Upper lobe of left lung (tissue), 4 donors: ENCODE results near the gene A2ML1.

Source experiments
- POLR2A ChIP-seq, 4 donors: fragments of 450-650 bp; IDR thresholded peaks; one replicate each; pipeline ENCODE4 v1.5.1; 2016 to 2017; ENCODE audit warnings: antibody characterized with exemption in 4 of 4, mild to moderate bottlenecking in 2 of 4
- TF ChIP-seq, protein P1 (sequence below), 6 experiments: fragments of 450-650 bp in 4 of 6; fragments of 200-600 bp in 2 of 6; sonication (generic) in 2 of 6; IDR thresholded peaks; one replicate each; pipeline ENCODE4 v1.5.1; 2016 to 2019; ENCODE audit warnings: antibody characterized with exemption in 6 of 6

DNA sequence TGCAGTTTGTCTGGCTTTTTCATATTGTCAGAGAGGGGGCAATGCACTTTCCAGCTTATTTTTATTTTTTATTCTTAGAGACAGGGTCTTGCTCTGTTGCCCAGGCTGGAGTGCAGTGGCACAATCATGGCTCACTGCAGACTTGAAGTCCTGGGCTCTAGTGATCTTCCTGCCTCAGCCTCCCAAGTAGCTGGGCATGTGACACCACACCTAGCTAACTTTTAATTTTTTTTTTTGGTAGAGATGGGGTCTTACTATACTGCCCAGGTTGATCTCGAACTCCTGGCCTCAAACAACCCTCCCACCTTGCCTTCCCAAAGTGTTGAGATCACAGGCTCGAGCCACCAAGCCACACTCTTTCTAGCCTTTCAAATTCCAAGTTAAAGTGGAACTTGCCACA lies 3.9 kb upstream of the A2ML1 start:
- TF ChIP-seq, protein P1, sequence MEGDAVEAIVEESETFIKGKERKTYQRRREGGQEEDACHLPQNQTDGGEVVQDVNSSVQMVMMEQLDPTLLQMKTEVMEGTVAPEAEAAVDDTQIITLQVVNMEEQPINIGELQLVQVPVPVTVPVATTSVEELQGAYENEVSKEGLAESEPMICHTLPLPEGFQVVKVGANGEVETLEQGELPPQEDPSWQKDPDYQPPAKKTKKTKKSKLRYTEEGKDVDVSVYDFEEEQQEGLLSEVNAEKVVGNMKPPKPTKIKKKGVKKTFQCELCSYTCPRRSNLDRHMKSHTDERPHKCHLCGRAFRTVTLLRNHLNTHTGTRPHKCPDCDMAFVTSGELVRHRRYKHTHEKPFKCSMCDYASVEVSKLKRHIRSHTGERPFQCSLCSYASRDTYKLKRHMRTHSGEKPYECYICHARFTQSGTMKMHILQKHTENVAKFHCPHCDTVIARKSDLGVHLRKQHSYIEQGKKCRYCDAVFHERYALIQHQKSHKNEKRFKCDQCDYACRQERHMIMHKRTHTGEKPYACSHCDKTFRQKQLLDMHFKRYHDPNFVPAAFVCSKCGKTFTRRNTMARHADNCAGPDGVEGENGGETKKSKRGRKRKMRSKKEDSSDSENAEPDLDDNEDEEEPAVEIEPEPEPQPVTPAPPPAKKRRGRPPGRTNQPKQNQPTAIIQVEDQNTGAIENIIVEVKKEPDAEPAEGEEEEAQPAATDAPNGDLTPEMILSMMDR (IDR thresholded peaks at IDR 0.05): no peak
- no peak for TF ChIP-seq POLR2A (IDR thresholded peaks at IDR 0.05)
